ENCODE data around the gene PLCH2. TPM values are rescaled to one million over a fixed set of nuclear protein-coding genes. Genes with fewer than 3 reads are reported as not detected.

PLCH2 gene
- total and polyA plus RNA-seq, 2 donors = 7.0 to 13.4 TPM

DNA sequence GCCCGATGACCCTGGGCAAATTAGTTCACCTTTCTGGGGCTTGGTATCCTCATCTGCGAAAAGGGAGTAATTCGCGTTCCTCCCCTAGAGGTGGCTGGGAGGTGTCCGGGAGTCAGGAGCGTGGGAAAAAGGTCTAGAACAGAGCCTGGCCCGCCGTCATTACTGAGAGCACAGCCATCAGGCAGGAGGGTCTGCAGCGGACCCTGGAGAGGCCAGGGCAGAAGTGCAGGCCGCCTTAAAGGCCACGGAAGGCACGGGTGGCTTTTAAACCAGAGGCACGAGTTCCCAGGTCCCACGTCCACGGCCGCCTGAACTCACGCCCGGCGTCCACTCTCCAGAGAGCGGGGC is 49.5 kb downstream of the PLCH2 start:
- WGBS = 4% methylated on average over 20 of the region's 20 CpGs
- Histone ChIP-seq H3K4me3 (ENCODE audit: low read depth, low read length) (peak overlapping the region; percentile 71), H3K36me3 (ENCODE audit: insufficient read depth) (no peaks in the 10 kb centered on the region), H3K27ac (ENCODE audit: low read depth) (no peak overlapping the region), H3K4me1 (ENCODE audit: insufficient read depth) (peaks cover 2% of the 10 kb centered on the region)
- no peak for DNase-seq (ENCODE audit: extremely low spot score)

DNA sequence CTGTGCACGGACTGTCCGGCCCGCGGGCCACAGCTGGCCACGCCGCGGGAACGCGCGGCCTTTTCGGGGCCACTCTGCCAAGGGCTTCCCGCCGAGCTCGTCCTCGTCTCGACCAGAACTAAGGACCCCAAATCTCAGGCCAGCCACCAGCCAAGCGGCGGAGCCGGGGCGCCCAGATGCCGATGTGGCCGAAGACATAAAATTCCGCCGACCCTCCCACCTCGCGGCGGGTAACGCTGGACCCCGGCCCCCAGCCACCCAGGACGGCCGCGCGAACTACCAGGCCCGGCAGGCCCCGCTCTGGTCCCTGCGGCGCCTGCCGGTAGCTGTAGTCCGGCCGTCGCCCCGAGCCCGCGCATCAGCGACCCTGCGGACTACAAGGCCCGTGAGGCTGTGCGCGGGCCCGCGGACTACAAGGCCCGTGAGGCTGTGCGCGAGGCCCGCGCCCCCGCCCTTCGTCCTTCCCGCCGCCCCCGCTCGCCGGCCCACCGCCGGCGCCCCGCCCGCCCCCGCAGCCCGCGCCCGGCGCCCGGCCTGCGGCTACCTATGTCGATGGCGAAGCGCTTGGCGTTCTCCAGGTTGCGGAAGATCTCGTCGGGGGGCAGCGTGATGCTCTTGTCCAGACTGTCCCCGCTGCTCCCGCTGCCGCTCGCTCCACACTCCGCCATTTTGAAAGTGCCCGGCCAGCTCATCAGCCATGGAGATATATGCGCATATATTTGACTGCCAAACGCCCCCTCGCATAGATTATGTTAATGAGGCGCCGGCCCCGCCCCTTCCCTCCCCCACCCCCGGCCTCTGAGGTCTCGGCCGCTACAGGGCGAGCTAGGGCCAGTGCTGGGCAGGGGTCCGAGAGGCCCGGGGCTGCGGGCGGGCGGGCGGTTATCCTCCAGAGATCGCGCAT is 50.1 kb downstream of the PLCH2 start, which contains the start of gene PANK4:
Gene PANK4 (minus strand): TSS at position 677 of the 904 bp plus-strand sequence. CDS start 9 bp downstream, at position 668.
- Histone ChIP-seq H3K36me3 (ENCODE audit: insufficient read depth) (no peaks in the 10 kb centered on the region), H3K4me1 (ENCODE audit: insufficient read depth) (peaks cover 2% of the 10 kb centered on the region), H3K4me3 (ENCODE audit: low read depth, low read length) (peak within 1 kb of the TSS; percentile 71), H3K27ac (ENCODE audit: low read depth) (no peak within 1 kb of the TSS)
- WGBS = under 1% methylated on average over 107 of the region's 107 CpGs
- DNase-seq (ENCODE audit: extremely low spot score) = peak; percentile 72

DNA sequence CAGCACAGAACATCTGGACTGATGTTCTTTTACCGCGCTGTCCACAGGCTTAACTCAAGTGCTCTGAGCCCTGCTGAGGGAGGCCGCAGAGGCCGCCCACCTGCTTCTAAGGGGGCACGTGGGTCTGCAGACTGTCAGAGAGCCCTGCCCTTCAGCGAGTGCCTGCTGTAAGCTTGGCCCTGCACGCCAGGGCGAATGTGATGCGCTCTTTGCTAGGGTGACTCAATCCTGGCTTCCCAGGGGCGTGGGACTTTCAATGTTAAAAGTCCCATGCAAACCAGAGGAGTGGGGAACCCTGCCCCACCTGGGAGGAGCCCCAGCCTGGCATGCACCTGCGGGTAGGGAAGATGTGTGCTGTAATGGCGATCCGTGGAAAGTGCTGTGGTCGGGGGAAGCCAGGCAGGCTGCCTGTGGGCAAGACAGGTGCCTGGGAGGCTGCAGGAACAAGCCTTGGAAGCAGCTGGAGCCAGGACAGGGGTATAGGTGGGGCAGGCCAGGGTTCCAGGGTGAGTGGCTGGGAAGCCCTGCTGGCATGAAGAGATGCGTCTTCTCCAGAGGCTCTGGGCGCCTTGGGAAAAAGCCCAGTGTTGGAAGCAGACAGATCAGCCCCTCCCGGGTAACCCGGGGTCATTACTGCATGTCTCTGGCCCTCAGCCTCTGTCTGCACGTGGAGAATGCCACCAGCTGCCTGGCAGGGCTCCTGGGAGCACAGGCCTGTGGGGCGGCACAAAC is 50.9 kb downstream of the PLCH2 start:
- no peak for DNase-seq (ENCODE audit: extremely low spot score)
- Histone ChIP-seq H3K4me1 (ENCODE audit: insufficient read depth) (peaks cover 2% of the 10 kb centered on the region), H3K36me3 (ENCODE audit: insufficient read depth) (no peaks in the 10 kb centered on the region), H3K27ac (ENCODE audit: low read depth) (no peak overlapping the region), H3K4me3 (ENCODE audit: low read depth, low read length) (peak overlapping the region; percentile 71)
- WGBS = 41% methylated on average over 20 of the region's 20 CpGs

DNA sequence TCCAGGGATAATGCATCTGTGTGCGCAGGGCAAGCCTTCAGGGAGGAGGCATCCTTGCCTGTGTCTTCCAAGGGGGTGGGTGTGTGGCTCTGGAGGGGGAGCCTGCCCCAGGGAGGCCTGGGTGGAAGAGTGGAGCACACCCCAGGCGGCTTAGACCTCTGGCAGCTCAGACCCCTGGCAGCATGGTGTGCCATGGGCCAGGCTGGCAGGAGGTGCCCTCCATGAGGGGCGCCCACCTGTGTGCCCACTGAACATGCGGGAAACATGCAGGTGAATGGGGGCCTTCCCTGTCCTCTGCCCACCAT is 51.4 kb downstream of the PLCH2 start:
- no peak overlapping the region for H3K27ac ChIP-seq (ENCODE audit: low read depth)
- no peak for DNase-seq (ENCODE audit: extremely low spot score)
- H3K4me1 ChIP-seq (ENCODE audit: insufficient read depth) = peaks cover 2% of the 10 kb centered on the region
- no peaks in the 10 kb centered on the region for H3K36me3 ChIP-seq (ENCODE audit: insufficient read depth)
- no peak overlapping the region for H3K4me3 ChIP-seq (ENCODE audit: low read depth, low read length)
- WGBS = 89% methylated on average over 4 of the region's 4 CpGs

DNA sequence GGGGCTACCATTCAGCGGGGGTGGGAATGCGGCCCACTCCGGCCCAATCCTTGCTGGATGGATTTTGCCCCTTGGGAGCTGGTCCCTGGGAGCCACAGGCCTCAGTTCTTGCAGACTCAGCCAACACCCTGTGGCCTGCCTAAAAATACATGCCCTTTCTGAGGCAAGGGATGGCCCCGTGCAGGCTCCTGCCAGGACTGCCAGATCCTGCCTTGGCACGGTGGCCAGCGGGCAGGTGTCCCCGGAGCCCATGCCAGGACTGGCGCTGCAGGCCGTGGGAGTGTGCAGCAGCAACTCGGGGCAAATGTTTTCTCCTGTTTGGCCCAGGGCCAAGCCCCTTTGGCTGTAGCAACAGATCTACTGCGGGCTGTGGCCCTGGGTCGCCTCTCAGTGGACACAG is 51.9 kb downstream of the PLCH2 start:
- Histone ChIP-seq H3K4me1 (ENCODE audit: insufficient read depth) (peaks cover 2% of the 10 kb centered on the region), H3K4me3 (ENCODE audit: low read depth, low read length) (no peak overlapping the region), H3K36me3 (ENCODE audit: insufficient read depth) (no peaks in the 10 kb centered on the region), H3K27ac (ENCODE audit: low read depth) (no peak overlapping the region)
- 73% methylated on average over 12 of the region's 12 CpGs for WGBS
- DNase-seq (ENCODE audit: extremely low spot score) = no peak

DNA sequence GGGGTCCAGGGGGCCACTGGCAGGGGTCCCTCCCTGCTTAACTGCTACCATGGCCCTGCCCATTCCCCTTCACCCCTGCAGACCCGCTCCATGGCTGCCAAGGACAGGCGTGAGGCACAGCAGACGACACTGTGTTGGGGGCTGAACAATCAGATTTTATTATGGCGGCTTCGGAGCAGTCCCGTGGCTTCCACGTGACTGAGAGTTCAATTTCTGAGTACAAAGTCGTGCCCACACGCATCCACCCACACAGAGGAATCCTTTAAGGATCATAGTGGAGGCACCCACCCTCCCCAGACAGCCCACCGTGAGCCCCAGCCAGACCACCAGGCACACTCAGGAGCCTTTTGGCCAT is 52.5 kb downstream of the PLCH2 start:
- Histone ChIP-seq H3K36me3 (ENCODE audit: insufficient read depth) (no peaks in the 10 kb centered on the region), H3K4me1 (ENCODE audit: insufficient read depth) (peaks cover 2% of the 10 kb centered on the region), H3K27ac (ENCODE audit: low read depth) (no peak overlapping the region), H3K4me3 (ENCODE audit: low read depth, low read length) (no peak overlapping the region)
- DNase-seq (ENCODE audit: extremely low spot score) = no peak
- 62% methylated on average over 10 of the region's 10 CpGs for WGBS

DNA sequence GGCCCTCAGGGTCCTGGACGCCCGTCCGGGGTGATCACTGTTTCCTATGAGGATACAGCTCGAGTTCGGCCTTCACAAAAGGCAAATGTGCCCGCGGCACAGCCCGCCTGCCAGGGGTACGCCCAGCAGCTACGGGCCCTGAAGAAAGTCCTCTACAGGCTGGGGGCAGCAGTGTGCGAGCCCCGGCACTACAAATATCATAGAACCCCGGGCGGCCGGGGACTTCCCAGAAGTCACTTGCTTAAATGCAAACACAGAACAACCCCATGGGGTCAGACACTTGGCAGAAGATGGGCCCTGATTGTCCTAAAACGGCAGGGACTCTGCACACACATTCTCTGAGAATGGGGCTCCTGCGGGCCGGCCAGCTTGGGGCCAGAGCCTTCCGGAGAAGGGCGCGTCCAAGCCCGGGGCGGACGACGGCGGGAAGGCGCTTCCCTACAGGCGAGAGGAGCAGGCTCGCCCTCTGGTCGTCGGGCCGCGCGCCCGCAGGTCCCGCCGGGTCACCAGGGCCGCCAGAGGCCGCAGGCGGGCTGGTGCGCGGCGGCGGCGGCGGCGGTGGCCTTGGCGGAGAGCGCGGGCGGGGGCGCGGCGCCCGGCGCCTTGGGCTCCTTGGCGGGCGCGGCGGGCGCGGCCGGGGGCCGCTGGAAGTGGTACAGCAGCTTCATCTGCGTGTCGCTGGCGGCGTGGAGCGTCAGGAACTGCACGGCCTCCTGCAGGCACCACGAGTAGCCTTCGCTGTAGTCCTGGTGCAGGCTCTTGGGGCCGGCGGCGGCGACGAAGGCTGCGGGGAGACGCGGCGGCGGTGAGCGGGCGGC is 53.1 kb downstream of the PLCH2 start:
- Histone ChIP-seq H3K27ac (ENCODE audit: low read depth) (no peak overlapping the region), H3K4me3 (ENCODE audit: low read depth, low read length) (peak overlapping the region; percentile 33), H3K36me3 (ENCODE audit: insufficient read depth) (no peaks in the 10 kb centered on the region), H3K4me1 (ENCODE audit: insufficient read depth) (peaks cover 2% of the 10 kb centered on the region)
- 5% methylated on average over 84 of the region's 84 CpGs for WGBS
- DNase-seq (ENCODE audit: extremely low spot score) = no peak

DNA sequence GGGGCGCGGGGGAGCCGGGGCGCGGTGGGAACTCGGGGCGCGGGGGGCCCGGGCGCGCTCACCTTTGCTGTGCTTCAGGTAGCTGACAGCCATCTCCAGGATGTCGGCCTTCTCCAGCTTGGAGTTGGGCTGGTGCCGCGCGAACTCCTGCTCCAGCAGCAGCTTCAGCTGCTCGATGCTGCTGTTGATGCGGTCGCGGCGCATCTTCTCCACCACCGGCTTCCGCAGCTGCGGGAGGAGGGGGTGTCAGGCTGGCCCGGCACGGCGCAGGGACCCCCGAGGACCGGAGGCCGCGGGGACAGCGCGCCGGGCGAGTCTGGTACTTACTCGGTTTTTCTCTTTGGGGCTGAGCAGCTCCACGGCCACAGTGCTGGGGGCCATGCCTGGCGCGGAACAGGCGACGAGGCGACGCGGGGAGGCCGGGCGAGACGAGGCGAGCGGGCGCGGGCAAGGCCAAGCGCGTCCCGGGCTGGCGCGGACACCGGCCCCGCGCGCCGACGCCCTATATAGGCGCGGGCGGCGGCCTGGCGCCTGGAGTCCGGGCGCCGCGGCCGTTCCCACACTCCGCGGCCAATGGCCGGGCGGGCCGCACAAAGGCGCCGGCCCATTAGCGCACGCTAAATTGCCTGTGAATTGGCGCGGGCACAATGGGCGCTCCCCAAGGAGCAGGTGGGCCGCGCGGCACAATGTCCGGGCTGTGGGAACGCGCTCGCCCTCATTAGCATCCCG is 53.9 kb downstream of the PLCH2 start, which contains the start of gene HES5:
Gene HES5 (minus strand): TSS at position 480 of the 729 bp plus-strand sequence. CDS start 99 bp downstream, at position 381.
- WGBS = 1% methylated on average over 91 of the region's 91 CpGs
- no peak for DNase-seq (ENCODE audit: extremely low spot score)
- Histone ChIP-seq H3K4me1 (ENCODE audit: insufficient read depth) (peaks cover under 1% of the 10 kb centered on the region), H3K27ac (ENCODE audit: low read depth) (no peak within 1 kb of the TSS), H3K36me3 (ENCODE audit: insufficient read depth) (no peaks in the 10 kb centered on the region), H3K4me3 (ENCODE audit: low read depth, low read length) (peak within 1 kb of the TSS; percentile 33)

DNA sequence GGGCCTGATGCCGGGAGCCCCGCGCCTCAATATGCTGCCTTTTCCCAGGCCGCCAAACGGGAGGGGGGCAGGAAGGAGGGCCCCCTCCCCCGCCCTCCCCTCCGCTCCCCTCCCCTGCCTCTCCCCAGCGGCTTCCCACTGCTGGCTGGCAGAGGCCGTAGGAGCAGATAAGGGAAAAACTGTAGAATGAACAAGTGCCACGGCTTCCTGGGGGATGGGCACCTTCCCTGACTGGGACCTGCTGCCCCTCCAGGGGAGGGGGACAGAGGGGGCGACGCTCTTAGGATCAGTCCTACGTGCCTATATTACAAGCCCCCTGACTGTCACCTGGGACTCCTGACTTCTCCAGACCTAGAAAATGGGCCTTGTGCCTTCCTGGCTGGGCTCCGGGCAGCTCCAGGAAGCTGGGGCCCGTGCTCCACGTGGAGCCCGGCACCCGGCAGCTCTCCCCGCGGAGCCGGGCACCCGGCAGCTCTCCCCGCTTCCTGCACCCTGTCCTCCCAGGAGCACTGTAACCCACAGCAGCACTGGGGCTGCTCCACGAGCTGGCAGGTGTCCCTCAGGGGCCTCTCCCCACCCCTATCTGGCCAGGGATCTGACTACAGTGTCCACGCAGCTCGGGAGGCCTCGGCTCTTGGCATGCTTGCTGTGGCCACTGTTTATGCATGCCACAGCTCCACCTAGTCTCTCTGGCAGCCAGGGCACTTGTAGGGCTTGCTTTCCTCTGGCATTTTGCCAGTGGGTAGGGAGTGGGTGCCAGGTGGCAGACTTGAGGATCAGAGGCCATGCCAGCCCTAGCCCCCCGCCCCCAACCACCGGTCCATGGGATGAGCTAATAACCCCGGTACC is 54.6 kb downstream of the PLCH2 start:
- H3K4me1 ChIP-seq (ENCODE audit: insufficient read depth) = no peaks in the 10 kb centered on the region
- no peak overlapping the region for H3K4me3 ChIP-seq (ENCODE audit: low read depth, low read length)
- WGBS = 15% methylated on average over 30 of the region's 30 CpGs
- H3K27ac ChIP-seq (ENCODE audit: low read depth) = no peak overlapping the region
- H3K36me3 ChIP-seq (ENCODE audit: insufficient read depth) = no peaks in the 10 kb centered on the region
- DNase-seq (ENCODE audit: extremely low spot score) = no peak

DNA sequence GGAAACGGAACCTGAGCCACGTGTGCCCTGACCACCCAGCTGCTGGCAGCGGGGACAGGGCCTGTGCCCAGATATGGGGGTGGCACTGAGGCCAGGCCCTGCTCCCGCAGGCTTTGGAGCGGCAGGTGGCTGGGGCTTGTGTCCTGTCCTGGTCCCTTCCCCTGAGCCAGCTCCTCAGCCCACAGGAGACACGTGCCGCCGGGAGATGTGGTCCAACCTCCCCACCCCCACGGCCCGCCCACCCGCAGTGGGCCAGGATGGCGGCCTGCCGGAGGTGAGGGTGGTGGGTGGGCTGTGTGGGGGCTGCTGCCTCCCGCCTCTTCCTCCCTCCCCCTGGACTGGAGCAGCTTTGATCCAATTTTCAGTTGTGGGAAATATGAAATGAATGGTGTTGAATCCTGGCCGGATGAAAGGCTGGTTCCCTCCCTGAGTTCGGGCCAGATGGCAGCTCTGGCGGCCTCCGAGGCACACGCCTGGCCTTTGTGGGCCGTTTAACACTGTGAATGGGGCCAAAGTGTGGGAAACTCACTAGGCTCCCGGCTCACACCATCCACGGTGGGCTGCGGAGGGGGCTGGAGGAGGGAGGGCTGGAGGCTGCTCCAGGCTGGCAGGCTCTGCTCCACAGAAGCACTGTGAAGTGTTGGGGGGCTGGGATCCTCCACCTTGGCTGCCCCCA is 56.5 kb downstream of the PLCH2 start:
- no peaks in the 10 kb centered on the region for H3K36me3 ChIP-seq (ENCODE audit: insufficient read depth)
- H3K4me1 ChIP-seq (ENCODE audit: insufficient read depth) = no peaks in the 10 kb centered on the region
- no peak overlapping the region for H3K27ac ChIP-seq (ENCODE audit: low read depth)
- no peak for DNase-seq (ENCODE audit: extremely low spot score)
- H3K4me3 ChIP-seq (ENCODE audit: low read depth, low read length) = no peak overlapping the region
- 60% methylated on average over 23 of the region's 23 CpGs for WGBS

DNA sequence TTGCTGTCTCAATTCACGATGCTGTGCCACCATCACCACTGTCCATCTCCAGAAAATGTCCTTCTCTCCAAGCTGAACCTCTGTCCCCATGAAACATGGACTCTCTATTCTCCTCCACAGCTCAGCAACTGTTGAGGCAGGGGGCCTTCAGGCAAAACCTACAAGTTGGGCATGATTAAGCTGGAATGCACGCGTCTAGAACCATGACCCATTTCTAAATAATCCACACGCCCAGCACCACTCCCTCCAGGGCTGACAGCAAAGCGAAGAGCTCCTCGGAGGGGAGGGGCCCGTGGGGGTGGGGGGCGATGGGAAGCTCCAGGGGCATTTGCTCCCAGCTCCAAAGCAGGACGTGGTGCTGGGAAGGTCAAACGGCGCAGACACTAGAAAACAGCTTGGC is 57.3 kb downstream of the PLCH2 start:
- WGBS = 68% methylated on average over 11 of the region's 11 CpGs
- DNase-seq (ENCODE audit: extremely low spot score) = no peak
- H3K27ac ChIP-seq (ENCODE audit: low read depth) = no peak overlapping the region
- no peaks in the 10 kb centered on the region for H3K36me3 ChIP-seq (ENCODE audit: insufficient read depth)
- no peaks in the 10 kb centered on the region for H3K4me1 ChIP-seq (ENCODE audit: insufficient read depth)
- H3K4me3 ChIP-seq (ENCODE audit: low read depth, low read length) = no peak overlapping the region

DNA sequence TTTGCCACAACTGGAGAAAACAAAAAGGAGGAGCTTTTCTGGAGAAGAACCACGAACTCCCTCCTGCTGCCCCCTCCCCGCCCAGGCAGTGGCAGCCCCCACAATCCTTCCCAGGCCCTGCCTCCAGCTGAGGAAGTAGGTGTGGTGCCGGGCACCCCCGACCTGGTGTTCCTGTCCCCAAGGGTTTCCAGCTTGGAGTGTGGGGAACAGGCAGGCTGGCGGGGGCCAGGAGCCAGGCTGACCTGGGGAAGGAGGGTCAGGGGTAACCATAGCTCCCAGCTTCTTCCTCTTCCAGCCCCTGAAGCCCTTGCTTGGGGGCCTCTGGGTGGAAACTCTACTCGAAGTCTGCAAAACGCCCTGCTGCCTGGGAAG is 58.2 kb downstream of the PLCH2 start:
- H3K4me3 ChIP-seq (ENCODE audit: low read depth, low read length) = no peak overlapping the region
- 35% methylated on average over 7 of the region's 7 CpGs for WGBS
- H3K27ac ChIP-seq (ENCODE audit: low read depth) = no peak overlapping the region
- no peak for DNase-seq (ENCODE audit: extremely low spot score)
- H3K36me3 ChIP-seq (ENCODE audit: insufficient read depth) = no peaks in the 10 kb centered on the region
- H3K4me1 ChIP-seq (ENCODE audit: insufficient read depth) = no peaks in the 10 kb centered on the region

Measured in urinary bladder (tissue), 4 donors.